ENCODE data around the gene HMGN3.

DNA sequence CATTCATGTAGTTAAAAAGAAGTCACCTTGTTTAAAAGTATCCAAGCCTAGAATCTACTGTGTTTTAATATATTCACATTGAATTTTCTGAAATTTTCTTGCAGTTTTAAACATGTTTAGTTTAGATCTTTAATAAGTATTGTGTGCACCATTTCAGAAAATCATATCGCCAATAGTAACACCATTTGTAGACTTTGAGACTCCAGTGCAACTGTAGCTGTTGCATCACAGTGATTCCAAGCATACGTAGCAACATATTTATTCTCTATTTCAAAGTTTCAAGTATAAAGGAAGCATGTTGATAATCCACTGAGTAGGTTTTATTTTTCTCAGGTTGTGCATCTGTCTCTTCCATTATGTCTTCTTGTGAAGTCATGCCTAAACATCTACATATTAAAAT is 46.4 kb downstream of the HMGN3 start:
- TF ChIP-seq, protein P1, sequence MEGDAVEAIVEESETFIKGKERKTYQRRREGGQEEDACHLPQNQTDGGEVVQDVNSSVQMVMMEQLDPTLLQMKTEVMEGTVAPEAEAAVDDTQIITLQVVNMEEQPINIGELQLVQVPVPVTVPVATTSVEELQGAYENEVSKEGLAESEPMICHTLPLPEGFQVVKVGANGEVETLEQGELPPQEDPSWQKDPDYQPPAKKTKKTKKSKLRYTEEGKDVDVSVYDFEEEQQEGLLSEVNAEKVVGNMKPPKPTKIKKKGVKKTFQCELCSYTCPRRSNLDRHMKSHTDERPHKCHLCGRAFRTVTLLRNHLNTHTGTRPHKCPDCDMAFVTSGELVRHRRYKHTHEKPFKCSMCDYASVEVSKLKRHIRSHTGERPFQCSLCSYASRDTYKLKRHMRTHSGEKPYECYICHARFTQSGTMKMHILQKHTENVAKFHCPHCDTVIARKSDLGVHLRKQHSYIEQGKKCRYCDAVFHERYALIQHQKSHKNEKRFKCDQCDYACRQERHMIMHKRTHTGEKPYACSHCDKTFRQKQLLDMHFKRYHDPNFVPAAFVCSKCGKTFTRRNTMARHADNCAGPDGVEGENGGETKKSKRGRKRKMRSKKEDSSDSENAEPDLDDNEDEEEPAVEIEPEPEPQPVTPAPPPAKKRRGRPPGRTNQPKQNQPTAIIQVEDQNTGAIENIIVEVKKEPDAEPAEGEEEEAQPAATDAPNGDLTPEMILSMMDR (IDR thresholded peaks at IDR 0.05), result no peak
- TF ChIP-seq POLR2A (IDR thresholded peaks at IDR 0.05), result no peak
